H1 (cell line): ENCODE results near the gene SLC45A1. TPM values are rescaled to one million over a fixed set of nuclear protein-coding genes. Genes with fewer than 3 reads are reported as not detected.

ENCODE experiments used
- BRCA1 ChIP-seq: IDR thresholded peaks from 2 replicates; pipeline ENCODE4 v1.6.1; 2012; ENCODE audit warnings: low read depth, low read length, improper control_type of control experiment
- CHD2 ChIP-seq: IDR thresholded peaks from 2 replicates; pipeline ENCODE4 v1.6.1; 2012; ENCODE audit warnings: low read length, improper control_type of control experiment
- EZH2 ChIP-seq: fragments of 200-600 bp; sonication (generic); IDR thresholded peaks from 2 replicates; pipeline ENCODE4 v1.7.1; 2012; ENCODE audit warnings: low read depth, mild to moderate bottlenecking, moderate library complexity, low read length, inconsistent platforms; ENCODE audit not compliant: severe bottlenecking
- GABPA ChIP-seq: IDR thresholded peaks from 2 replicates; pipeline ENCODE4 v1.6.1; 2011; ENCODE audit warnings: mild to moderate bottlenecking, low read length, moderate library complexity, borderline replicate concordance; ENCODE audit not compliant: insufficient read depth
- JUN ChIP-seq: IDR thresholded peaks from 2 replicates; pipeline ENCODE4 v1.6.1; 2011; ENCODE audit warnings: low read depth, mild to moderate bottlenecking, improper control_type of control experiment, low read length
- MAFK ChIP-seq: IDR thresholded peaks from 2 replicates; pipeline ENCODE4 v1.6.1; 2012; ENCODE audit warnings: low read depth, mild to moderate bottlenecking, improper control_type of control experiment, low read length
- SIRT6 ChIP-seq: IDR thresholded peaks from one replicate; pipeline ENCODE4 v1.7.1; 2012; ENCODE audit warnings: low read length, inconsistent platforms
- SP1 ChIP-seq: IDR thresholded peaks from 2 replicates; pipeline ENCODE4 v1.6.1; 2011; ENCODE audit warnings: low read depth, low read length
- TAF1 ChIP-seq: IDR thresholded peaks from 2 replicates; pipeline ENCODE4 v1.6.1; 2011; ENCODE audit warnings: mild to moderate bottlenecking, low read depth, low read length
- polyA plus RNA-seq, 7 experiments: library from polyadenylated mRNA; depleted of rRNA in 3 of 7; stranded (reverse) in 5 of 7; unstranded in 2 of 7; fragments of >200 nt in 5 of 7; fragments of 200-250 nt in 2 of 7; gene quantifications; 1 replicate in 5 of 7; 2 replicates in 1 of 7; 4 replicates in 1 of 7; pipeline versions ENCODE4 v1.2.1 to v1.2.3, GENCODE V29; 2011 to 2013; ENCODE audit warnings: missing spikeins in 2 of 7, mixed read lengths in 2 of 7
- total RNA-seq: library from RNA; stranded (reverse); fragmentation: NEBNext Ultra II Directional; extraction: Animal tissue kit (Norgen Biotek cat#: 25700); gene quantifications from 2 replicates; pipeline ENCODE4 v1.2.1, GENCODE V29; 2021
- TF ChIP-seq, protein P1 (sequence below): fragments of 300-600 bp; sonication (generic); IDR thresholded peaks from 2 replicates; pipeline ENCODE4 v1.7.1; 2012; ENCODE audit warnings: low read length, moderate library complexity, mild to moderate bottlenecking, inconsistent platforms; ENCODE audit not compliant: insufficient replicate concordance

SLC45A1 gene
- total and polyA plus RNA-seq, 2 of the 8 experiments (the other 6 are each of a cell fraction or from before 2014, with no cell fraction given), result 1.0 to 1.7 TPM

DNA sequence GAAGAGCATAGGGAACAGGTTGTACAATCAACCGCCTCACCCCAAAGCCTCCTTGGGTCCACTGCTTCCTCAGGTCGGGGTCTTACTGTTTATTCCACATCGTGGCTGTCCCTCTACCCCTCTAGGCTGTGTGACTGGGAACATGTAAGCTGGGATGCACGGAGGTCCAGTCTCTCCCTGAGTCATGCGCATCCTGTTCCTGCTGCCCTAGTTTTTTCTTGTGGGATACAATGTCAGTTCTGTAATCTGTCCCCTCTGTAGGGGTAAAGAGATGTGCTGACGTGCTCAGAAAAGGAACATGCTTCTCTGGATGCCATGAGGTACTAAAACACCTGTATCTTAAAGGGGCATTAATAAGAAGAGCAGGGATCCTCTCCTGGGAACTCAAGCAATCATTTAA lies 66.2 kb downstream of the SLC45A1 start (continued):
- TF ChIP-seq, protein P1, sequence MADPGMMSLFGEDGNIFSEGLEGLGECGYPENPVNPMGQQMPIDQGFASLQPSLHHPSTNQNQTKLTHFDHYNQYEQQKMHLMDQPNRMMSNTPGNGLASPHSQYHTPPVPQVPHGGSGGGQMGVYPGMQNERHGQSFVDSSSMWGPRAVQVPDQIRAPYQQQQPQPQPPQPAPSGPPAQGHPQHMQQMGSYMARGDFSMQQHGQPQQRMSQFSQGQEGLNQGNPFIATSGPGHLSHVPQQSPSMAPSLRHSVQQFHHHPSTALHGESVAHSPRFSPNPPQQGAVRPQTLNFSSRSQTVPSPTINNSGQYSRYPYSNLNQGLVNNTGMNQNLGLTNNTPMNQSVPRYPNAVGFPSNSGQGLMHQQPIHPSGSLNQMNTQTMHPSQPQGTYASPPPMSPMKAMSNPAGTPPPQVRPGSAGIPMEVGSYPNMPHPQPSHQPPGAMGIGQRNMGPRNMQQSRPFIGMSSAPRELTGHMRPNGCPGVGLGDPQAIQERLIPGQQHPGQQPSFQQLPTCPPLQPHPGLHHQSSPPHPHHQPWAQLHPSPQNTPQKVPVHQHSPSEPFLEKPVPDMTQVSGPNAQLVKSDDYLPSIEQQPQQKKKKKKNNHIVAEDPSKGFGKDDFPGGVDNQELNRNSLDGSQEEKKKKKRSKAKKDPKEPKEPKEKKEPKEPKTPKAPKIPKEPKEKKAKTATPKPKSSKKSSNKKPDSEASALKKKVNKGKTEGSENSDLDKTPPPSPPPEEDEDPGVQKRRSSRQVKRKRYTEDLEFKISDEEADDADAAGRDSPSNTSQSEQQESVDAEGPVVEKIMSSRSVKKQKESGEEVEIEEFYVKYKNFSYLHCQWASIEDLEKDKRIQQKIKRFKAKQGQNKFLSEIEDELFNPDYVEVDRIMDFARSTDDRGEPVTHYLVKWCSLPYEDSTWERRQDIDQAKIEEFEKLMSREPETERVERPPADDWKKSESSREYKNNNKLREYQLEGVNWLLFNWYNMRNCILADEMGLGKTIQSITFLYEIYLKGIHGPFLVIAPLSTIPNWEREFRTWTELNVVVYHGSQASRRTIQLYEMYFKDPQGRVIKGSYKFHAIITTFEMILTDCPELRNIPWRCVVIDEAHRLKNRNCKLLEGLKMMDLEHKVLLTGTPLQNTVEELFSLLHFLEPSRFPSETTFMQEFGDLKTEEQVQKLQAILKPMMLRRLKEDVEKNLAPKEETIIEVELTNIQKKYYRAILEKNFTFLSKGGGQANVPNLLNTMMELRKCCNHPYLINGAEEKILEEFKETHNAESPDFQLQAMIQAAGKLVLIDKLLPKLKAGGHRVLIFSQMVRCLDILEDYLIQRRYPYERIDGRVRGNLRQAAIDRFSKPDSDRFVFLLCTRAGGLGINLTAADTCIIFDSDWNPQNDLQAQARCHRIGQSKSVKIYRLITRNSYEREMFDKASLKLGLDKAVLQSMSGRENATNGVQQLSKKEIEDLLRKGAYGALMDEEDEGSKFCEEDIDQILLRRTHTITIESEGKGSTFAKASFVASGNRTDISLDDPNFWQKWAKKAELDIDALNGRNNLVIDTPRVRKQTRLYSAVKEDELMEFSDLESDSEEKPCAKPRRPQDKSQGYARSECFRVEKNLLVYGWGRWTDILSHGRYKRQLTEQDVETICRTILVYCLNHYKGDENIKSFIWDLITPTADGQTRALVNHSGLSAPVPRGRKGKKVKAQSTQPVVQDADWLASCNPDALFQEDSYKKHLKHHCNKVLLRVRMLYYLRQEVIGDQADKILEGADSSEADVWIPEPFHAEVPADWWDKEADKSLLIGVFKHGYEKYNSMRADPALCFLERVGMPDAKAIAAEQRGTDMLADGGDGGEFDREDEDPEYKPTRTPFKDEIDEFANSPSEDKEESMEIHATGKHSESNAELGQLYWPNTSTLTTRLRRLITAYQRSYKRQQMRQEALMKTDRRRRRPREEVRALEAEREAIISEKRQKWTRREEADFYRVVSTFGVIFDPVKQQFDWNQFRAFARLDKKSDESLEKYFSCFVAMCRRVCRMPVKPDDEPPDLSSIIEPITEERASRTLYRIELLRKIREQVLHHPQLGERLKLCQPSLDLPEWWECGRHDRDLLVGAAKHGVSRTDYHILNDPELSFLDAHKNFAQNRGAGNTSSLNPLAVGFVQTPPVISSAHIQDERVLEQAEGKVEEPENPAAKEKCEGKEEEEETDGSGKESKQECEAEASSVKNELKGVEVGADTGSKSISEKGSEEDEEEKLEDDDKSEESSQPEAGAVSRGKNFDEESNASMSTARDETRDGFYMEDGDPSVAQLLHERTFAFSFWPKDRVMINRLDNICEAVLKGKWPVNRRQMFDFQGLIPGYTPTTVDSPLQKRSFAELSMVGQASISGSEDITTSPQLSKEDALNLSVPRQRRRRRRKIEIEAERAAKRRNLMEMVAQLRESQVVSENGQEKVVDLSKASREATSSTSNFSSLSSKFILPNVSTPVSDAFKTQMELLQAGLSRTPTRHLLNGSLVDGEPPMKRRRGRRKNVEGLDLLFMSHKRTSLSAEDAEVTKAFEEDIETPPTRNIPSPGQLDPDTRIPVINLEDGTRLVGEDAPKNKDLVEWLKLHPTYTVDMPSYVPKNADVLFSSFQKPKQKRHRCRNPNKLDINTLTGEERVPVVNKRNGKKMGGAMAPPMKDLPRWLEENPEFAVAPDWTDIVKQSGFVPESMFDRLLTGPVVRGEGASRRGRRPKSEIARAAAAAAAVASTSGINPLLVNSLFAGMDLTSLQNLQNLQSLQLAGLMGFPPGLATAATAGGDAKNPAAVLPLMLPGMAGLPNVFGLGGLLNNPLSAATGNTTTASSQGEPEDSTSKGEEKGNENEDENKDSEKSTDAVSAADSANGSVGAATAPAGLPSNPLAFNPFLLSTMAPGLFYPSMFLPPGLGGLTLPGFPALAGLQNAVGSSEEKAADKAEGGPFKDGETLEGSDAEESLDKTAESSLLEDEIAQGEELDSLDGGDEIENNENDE, result no peak
- TF ChIP-seq SP1 (no peak), SIRT6 (no peak), TAF1 (no peak), BRCA1 (no peak), GABPA (no peak), JUN (no peak), CHD2 (no peak), MAFK (no peak), EZH2 (no peak)
